ENCODE measurements around the gene SBNO2.

The SBNO2 gene

GRCh38 chr19:1168572-1169410 lies 5.3 kb downstream of the SBNO2 start:
- no peak for DNase-seq

GRCh38 chr19:1167687-1168571 lies 6.1 kb downstream of the SBNO2 start:
- no peak for DNase-seq

DNA sequence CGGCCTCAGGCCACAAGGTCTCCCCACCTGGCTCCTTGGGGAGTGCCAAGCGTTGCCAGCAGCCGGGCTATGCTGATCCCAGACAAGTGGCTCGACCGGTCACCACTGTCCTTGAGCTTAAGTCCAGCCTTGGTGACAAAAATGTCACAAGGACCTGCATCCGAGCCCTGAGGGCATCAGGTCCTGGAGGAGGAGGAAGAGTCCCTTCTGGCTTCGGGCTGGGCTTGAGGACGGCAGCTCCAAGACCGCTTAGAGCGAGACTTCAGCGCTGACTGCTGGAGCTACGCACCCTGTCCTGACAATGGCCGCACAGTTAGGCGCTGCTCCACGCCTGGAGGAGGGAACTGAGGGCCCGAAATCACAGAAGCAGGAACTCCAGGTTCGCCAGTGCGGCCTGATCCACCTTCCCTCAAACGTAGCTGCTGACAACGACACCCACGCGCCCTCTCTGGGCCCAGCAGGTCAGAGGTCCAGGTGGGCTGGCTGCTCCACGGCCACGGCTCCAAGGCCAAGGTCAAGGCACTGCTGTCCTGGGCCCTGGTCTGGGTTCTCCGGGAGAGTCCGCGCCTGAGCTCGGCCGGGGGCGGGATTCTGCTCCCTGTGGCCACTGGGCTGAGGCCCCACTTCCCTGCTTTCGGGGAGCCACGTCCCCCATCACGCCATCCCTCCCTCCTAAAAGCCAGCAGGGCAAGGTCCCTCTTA lies 7.0 kb downstream of the SBNO2 start:
- no peak for DNase-seq

DNA sequence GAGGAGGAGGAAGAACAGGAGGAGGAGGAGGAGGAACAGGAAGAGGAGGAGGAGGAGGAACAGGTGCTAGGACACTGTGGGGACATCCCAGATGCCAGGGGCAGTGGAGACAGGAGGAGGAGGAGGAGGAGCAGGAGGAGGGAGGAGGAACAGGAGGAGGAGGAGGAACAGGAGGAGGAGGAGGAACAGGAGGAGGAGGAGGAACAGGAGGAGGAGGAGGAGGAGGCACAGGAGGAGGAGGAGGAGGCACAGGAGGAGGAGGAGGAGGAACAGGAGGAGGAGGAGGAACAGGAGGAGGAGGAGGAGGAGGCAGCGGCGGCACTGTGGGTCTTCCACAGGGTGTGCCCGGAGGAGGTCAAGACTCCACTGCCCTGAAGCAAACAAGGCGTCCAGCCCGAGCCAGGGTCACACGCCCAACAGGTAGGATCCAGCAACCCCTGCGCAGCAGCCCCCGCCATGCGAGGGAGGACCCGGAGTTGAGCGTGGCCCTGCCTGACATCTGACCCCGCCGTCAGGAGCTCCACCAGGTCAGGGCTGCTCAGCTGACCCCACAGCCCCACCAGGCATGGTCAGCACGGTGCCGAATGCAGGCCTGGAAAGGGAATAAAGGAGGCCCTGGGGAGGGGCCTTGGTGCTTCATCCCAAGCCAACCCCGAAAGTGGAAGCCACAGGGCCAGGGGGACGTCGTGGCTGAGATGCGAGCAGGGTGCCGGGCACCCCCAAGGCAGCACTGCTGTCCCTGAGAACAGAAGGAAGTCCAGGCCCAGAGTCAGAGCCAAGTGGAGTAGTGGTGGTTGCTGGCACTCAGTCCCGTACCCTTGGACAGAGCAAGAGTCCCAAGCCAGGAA lies 9.2 kb downstream of the SBNO2 start:
- no peak for DNase-seq

DNA sequence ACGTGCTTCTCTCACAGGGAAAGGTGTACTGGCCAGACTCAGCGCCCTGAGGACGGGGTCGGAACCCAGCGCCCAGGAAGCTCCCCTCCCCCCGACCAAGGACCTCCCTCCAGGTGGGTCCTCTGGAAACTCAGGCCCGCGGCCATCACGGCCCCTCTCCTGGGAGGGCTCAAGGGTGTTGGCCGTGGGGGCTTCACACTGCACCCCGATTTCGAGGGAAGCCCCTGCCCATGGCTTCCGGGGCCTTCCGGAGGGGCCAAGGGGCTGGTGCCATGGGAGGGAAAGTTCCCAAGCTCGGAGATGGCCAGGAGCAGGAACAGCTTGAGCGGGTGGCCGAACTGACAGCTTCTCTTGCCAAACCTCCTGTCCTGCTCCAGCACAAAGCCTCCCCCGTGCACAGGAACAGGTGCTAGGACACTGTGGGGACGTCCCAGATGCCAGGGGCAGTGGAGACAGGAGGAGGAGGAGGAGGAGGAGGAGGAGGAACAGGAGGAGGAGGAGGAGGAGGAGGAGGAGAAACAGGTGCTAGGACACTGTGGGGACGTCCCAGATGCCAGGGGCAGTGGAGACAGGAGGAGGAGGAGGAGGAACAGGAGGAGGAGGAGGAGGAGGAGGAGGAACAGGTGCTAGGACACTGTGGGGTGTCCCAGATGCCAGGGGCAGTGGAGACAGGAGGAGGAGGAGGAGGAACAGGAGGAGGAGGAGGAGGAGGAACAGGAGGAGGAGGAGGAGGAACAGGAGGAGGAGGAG lies 10.0 kb downstream of the SBNO2 start:
- no peak for DNase-seq

- no peak for DNase-seq
Measured at GRCh38 chr19:1163283-1163933, 10.7 kb downstream of the SBNO2 start.

DNA sequence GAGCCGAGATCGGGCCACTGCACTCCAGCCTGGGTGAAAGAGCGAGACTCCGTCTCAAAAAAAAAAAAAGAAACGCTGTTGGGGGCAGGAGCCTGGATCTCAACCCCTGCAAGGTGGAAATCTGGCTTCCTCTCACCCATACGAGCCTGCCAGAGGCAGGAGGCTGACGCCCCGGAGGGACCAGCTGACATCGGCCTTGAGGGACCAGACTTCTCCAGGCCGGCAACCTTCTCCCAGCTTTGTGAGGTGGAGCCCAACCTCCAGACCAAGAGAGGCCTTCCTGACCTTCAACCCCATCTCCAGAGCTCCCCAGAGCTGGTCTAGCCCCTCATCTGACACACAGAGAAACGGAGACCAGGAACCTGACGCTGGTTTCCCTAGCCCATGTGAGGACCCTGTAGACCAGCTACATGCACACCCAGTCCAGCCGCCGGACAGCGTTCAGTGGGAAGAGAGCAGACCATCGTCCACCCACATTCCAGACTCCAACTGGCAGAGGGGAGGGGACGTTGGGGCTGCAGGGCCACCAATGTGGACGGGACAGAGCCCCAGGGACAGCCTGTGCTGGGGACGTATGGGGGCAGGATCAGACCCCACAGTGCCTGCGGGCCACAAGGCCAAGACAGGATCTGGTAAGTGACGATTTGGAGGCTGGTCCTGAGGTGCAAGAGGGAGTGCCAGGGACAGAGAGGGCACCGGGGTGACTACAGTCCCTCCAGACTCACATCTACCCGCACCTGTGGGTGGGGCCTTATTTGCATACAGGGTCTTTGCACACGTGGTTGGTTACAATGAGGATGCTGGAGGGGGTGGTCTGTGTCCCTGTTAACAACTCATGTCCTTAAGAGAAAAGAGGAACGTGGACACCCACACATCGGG lies 11.4 kb downstream of the SBNO2 start:
- no peak for DNase-seq

DNA sequence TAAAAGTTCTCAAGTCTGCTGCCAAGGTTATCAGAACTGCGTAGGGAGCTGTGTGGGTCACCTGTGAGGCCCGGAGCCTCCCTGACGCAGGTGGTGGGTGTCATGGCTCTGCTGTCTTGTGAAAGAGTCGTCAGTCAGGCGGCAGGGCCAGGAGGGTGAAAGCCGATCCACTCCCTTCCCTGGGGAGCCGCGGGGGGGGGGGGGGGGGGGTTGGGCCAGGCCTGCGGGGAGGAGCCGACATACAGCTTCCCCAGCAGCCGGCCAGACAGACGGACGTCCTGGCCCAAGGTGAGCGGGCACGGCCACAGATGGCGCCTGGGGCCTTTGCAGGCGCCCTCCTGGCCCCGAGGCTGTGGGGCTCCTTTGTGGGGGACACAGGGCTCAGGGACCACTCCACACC lies 12.4 kb downstream of the SBNO2 start:
- no peak for DNase-seq

GRCh38 chr19:1159864-1160595 lies 14.0 kb downstream of the SBNO2 start:
- no peak for DNase-seq

DNA sequence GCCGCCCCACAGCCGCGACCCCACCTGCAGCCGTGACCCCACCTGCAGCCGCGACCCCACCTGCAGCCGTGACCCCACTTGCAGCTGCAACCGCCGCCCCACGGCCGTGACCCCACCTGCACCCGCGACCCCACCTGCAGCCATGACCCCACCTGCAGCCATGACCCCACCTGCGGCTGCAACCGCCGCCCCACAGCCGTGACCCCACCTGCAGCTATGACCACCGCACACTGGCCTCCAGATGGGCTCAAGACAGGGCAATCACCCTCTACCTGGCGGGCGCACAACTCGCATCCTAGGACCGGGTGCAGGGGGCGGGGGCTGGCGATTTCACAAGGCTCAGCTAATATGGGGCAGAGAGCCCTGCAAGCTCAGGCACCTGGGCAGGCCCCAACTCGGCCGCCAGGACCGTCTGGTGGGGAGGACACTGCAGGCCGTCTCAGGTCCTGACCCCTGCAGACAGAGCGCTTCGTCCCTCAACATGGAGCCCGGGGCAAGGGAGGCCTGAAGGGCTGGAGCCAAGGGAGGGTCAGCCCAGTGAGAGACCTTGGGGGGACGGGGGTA lies 15.1 kb downstream of the SBNO2 start:
- no peak for DNase-seq

GRCh38 chr19:1157931-1158884 lies 15.9 kb downstream of the SBNO2 start:
- DNase-seq = no peak

DNA sequence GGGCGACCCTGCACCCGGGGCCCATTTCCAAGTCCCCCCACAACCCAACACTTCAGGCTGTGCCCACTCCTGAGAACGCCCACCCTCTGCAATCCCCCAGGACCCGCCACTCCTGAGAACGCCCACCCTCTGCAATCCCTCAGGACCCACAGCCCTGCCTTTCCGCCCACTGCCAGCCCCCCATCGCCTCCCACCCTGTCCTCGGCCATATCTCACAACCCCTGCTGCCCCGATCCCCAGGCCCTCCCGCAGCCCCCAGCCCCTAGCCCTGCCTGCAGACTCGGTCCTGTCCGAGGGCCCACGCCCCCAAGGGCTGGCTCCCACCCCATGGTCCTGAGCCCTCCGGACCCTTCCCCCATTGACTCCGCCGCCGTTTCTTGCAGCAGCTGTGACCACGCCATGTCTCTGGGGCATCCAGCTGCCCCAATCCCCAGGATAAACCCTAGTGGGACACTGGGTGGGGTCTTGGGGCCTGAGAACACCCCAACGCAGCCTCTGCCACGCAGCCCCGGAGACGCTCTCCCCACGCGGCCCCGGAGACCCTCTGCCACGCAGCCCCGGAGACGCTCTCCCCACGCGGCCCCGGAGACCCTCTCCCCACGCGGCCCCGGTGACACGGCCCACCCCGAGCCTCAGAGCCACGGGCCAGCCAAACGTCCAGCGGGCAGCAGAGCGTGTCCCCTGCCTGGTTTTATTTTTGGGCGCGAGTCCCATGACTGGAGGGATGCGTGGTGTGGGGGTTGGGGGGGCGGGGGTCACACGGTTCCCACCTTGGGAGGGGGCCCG lies 17.0 kb downstream of the SBNO2 start:
- no peak for DNase-seq

DNA sequence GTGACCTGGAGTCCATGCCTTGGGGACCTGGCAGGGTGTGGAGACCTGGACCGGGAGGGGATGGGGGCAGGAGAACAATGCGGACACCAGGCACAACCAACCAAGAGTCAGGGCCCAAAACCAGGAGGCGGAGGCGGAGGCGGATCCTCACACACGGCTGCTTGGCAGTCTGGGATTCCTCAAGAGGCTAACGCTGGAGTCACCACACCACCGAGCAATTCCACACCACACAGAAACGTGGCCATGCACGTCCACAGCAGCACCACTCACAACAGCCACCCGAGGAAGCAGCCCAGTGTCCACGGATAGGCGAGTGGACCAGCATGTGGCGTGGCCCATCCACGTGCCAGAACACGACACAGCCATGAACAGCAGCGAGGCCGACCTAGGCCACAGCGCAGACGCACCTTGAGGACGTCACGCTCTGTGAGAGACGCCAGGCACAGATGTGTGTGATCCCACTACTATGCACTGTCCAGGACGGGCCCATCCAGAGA lies 17.7 kb downstream of the SBNO2 start:
- DNase-seq = no peak

DNA sequence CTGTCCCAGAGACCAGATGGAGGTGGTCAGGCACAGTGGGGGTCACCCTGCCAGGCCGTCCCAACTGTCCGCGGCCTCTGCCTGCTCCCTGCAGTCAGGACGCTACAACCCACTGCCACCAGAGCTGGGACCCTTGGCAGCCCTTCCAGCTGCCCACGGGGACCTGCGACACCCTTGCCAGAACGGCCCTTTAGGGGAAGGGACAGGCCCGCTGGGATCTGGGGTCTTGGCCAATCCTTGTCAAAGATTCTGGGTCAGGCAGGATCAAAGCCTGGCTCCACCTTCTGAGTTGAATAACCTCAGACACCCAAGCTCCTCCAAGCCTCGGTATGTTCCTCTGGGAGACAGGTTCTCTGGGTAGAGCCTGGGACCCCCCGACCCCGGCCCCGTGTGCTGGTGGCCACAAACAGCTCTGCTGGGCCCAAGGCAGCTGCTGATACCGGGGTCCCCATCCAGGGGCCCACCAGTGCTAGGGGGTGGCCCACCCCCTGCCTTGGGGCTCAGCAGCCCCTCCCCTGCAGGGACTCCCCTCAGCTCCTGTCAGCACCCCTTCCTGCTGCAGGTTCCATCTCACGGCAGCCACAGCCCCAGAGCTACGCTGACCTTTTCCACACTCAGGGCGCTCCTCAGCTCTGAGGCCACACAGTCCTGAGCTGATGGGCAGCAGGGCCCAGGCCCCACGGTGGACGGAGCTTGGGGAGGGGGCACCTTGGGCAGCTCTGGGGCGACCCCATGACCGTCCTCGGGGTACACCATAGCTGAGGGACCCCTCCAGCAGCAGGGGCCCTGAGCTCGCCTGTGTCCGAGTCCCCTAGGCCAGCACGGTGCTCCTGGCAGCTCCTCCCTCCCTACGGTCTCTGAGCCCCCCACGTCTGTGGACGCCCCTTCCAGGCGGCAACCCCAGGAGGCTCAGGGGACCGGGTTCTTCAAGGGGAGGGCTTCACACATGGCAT lies 18.4 kb downstream of the SBNO2 start:
- DNase-seq = no peak

- DNase-seq = no peak
Measured at GRCh38 chr19:1154731-1155351, 19.2 kb downstream of the SBNO2 start.
